Measurements from ENCODE around the gene HIGD1A. TPM values are rescaled to one million over a fixed set of nuclear protein-coding genes. Genes with fewer than 3 reads are reported as not detected.

The HIGD1A gene
- total and polyA plus RNA-seq, 2 experiments from 2014 or later, result 102 to 144 TPM

- no peak within 1 kb of the TSS for H3K4me3 ChIP-seq
- peaks cover 6% of the 10 kb centered on the region; the same call in 1 of the 2 replicates for H3F3A ChIP-seq (replicated peaks; ENCODE audit: low read depth)
- H3K27ac Mint-ChIP-seq, result no peak within 1 kb of the TSS
- H3K9me3 Mint-ChIP-seq, result no peaks in the 10 kb centered on the region
- H3K4me2 ChIP-seq, result no peak within 1 kb of the TSS
- peaks cover 9% of the 10 kb centered on the region for H3K4me1 Mint-ChIP-seq
- H3K9me2 ChIP-seq (ENCODE audit: insufficient read depth), result no peaks in the 10 kb centered on the region
- no peak within 1 kb of the TSS for H2AFZ ChIP-seq
- peaks cover 19% of the 10 kb centered on the region for H3K27me3 ChIP-seq (ENCODE audit: insufficient read depth)
- no peak within 1 kb of the TSS; the same call in 2 of the 3 replicates for H3K4me3 Mint-ChIP-seq
- peaks cover 10% of the 10 kb centered on the region; the same call in 1 of the 2 replicates for H3K4me1 ChIP-seq (ENCODE audit: insufficient read depth)
- no peak for TF ChIP-seq POLR2AphosphoS5 (IDR thresholded peaks at IDR 0.05; ENCODE audit: low read depth)
- TF ChIP-seq STAT1 (IDR thresholded peaks at IDR 0.05; ENCODE audit: unreplicated experiment), result no peak
- no peak for TF ChIP-seq ETS1 (IDR thresholded peaks at IDR 0.05)
- TF ChIP-seq REST (IDR thresholded peaks at IDR 0.05; ENCODE audit: unreplicated experiment), result no peak
- no peak for TF ChIP-seq CREB1 (CRISPR knock-in tag; IDR thresholded peaks at IDR 0.05; ENCODE audit: low read depth)
- no peak for TF ChIP-seq JUNB (IDR thresholded peaks at IDR 0.05; ENCODE audit: unreplicated experiment)
- no peak for TF ChIP-seq EZH2phosphoT487 (IDR thresholded peaks at IDR 0.05; ENCODE audit: unreplicated experiment)
- TF ChIP-seq ZNF331 (CRISPR knock-in tag; IDR thresholded peaks at IDR 0.05; ENCODE audit: low read depth), result no peak
- TF ChIP-seq ZNF462 (CRISPR knock-in tag; IDR thresholded peaks at IDR 0.05), result no peak
- TF ChIP-seq CTCF (conservative IDR thresholded peaks at IDR 0.05; ENCODE audit: low read depth in 2 of 2), result no peak
- no peak for TF ChIP-seq NANOG (IDR thresholded peaks at IDR 0.05; ENCODE audit: borderline replicate concordance)
- TF ChIP-seq EZH2 (IDR thresholded peaks at IDR 0.05; ENCODE audit: low read depth, unreplicated experiment), result no peak
- no peaks in the 10 kb centered on the region for H3K79me2 ChIP-seq (replicated peaks; ENCODE audit: insufficient read depth)
- no peaks in the 10 kb centered on the region for H3K36me3 Mint-ChIP-seq (ENCODE audit: low read depth)
- no peaks in the 10 kb centered on the region for H3K36me3 ChIP-seq (ENCODE audit: insufficient read depth)
- ATAC-seq (no peak), DNase-seq (ENCODE audit: low spot score) (no peak)
- H3K27ac ChIP-seq (ENCODE audit: low read depth), result no peak within 1 kb of the TSS
- H4K20me1 ChIP-seq (replicated peaks; ENCODE audit: insufficient read depth), result no peaks in the 10 kb centered on the region; the same call in 1 of the 2 replicates
- peaks cover 19% of the 10 kb centered on the region for H3K27me3 Mint-ChIP-seq (ENCODE audit: insufficient read depth, low read depth, poor library complexity)
Measured at GRCh38 chr3:42809202-42809601, 4.9 kb upstream of the HIGD1A start, which contains the start of gene ACKR2. ACKR2 (plus strand) TSS chr3:42809445; CDS start chr3:42864503, 55,058 bp downstream.
